WERI-Rb-1 (cell line): ENCODE data around the gene CFAP70.

Experiments
- DNase-seq: peaks from one replicate; pipeline ENCODE4 v3.0.0-alpha.2; 2020
- H3K27ac ChIP-seq: fragments of 250-450 bp; sonication (Bioruptor Pico); 2 replicates; pipeline ENCODE4 v1.5.1; 2020; ENCODE audit warnings: mild to moderate bottlenecking, moderate library complexity
- H3K27me3 ChIP-seq: fragments of 250-450 bp; sonication (Bioruptor Pico); 2 replicates; pipeline ENCODE4 v1.5.1; 2021; ENCODE audit warnings: mild to moderate bottlenecking, low read depth, moderate library complexity; ENCODE audit not compliant: insufficient read depth, severe bottlenecking
- H3K36me3 ChIP-seq: fragments of 250-450 bp; sonication (Bioruptor Pico); 2 replicates; pipeline ENCODE4 v1.5.1; 2020; ENCODE audit warnings: mild to moderate bottlenecking, moderate library complexity
- H3K4me3 ChIP-seq: 2 replicates; pipeline ENCODE4 v1.5.1; 2011; ENCODE audit warnings: low read depth, mild to moderate bottlenecking, control low read depth, low read length
- H3K9me3 ChIP-seq: fragments of 250-450 bp; sonication (Bioruptor Pico); 2 replicates; pipeline ENCODE4 v1.5.1; 2021; ENCODE audit warnings: mild to moderate bottlenecking, moderate library complexity; ENCODE audit not compliant: severe bottlenecking
- CTCF ChIP-seq: IDR thresholded peaks from 2 replicates; pipeline ENCODE4 v1.5.1; 2011; ENCODE audit warnings: low read depth, mild to moderate bottlenecking, control low read depth, inconsistent platforms, low read length

The CFAP70 gene

GRCh38 chr10:73281097-73281496, 77.6 kb downstream of the CFAP70 start:
- Histone ChIP-seq H3K36me3 (no peaks in the 10 kb centered on the region), H3K27ac (no peak overlapping the region), H3K9me3 (no peaks in the 10 kb centered on the region), H3K4me3 (no peak overlapping the region), H3K27me3 (no peaks in the 10 kb centered on the region)
- no peak for DNase-seq
- TF ChIP-seq CTCF: no peak

GRCh38 chr10:73264423-73264822, 94.2 kb downstream of the CFAP70 start:
- TF ChIP-seq CTCF: no peak
- no peaks in the 10 kb centered on the region for H3K36me3 ChIP-seq
- no peaks in the 10 kb centered on the region for H3K27me3 ChIP-seq
- no peak overlapping the region for H3K27ac ChIP-seq
- no peak for DNase-seq
- no peak overlapping the region for H3K4me3 ChIP-seq
- no peaks in the 10 kb centered on the region for H3K9me3 ChIP-seq

- no peak for DNase-seq
- H3K36me3 ChIP-seq: no peaks in the 10 kb centered on the region
- H3K4me3 ChIP-seq: no peak overlapping the region
- peak; percentile 19; the same call in 1 of the 2 replicates for TF ChIP-seq CTCF
- H3K27me3 ChIP-seq: no peaks in the 10 kb centered on the region
- peaks cover 3% of the 10 kb centered on the region for H3K9me3 ChIP-seq
- H3K27ac ChIP-seq: no peak overlapping the region
Measured at GRCh38 chr10:73263693-73264347, 94.8 kb downstream of the CFAP70 start.

- no peak for DNase-seq
- no peak overlapping the region for H3K4me3 ChIP-seq
- TF ChIP-seq CTCF: no peak
- H3K27me3 ChIP-seq: no peaks in the 10 kb centered on the region
- H3K9me3 ChIP-seq: peaks cover 3% of the 10 kb centered on the region
- H3K27ac ChIP-seq: no peak overlapping the region
- H3K36me3 ChIP-seq: no peaks in the 10 kb centered on the region
Measured at GRCh38 chr10:73262880-73263555, 95.6 kb downstream of the CFAP70 start.

- DNase-seq: no peak
- Histone ChIP-seq H3K36me3 (no peaks in the 10 kb centered on the region), H3K27me3 (no peaks in the 10 kb centered on the region), H3K4me3 (no peak overlapping the region), H3K9me3 (peaks cover 3% of the 10 kb centered on the region), H3K27ac (no peak overlapping the region)
- TF ChIP-seq CTCF: no peak
Measured at GRCh38 chr10:73262105-73262730, 96.4 kb downstream of the CFAP70 start.
